Medulla oblongata (tissue), 1 donor: ENCODE measurements around the gene PADI2.

Experiments used
- DNase-seq: peaks from one replicate; pipeline ENCODE4 v3.0.0-alpha.2; 2015; ENCODE audit errors: extremely low spot score

PADI2 gene

DNA sequence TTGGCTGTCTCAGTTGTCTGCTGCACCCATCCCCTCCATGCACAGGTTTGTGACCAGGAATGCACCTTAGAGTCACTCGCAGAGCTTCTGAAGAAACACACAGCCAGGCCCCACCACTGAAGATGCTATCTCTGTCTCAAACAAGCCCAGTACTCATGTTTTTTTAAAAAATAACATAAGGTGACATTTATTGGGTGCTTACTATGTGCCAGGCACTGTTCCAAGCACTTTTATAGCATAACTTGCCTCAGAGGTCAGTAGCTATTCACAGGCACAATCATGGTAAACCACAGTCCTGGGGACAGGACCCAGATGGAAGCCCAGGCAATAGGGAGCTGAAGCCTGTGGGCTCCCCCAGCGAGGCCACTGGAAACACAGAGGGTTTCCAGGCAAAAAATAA, 98.7 kb downstream of the PADI2 start:
- no peak for DNase-seq

DNA sequence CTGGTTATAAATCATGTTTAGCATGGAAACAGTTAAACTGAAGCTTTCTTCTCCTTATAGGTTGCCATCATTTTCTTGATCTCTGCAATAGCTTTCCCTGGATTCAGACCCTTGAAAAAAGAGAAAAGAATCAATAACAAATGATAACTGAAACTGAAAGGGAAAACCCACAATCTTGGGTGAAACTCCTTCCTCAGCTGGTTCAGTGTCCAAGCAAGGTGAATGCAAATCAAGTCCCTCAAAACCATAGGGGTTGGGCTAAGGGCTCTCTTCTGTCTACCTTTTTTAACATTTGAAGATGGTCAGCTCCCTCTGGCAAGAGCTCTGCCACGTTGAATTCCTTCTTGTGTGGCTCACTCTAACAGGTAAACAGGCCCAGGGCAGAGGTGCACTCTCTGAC, 100.4 kb downstream of the PADI2 start:
- no peak for DNase-seq

DNA sequence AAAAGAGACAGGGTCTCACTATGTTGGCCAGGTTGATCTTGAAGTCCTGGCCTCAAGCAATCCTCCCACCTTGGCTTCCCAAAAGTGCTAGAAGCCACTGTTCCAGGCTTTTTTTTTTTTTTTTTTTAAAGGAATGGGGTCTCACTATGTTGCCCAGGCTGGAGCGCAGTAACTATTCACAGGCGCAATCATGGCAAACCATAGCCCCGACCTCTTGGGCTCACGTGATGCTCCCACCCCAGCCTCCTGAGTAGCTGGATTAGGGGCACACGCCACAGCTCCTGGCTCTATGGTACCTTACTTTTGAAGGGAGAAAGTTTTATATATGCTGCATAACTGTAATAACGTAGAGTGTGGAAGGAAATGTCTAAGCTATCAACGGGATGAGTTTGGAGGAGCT, 101.8 kb downstream of the PADI2 start:
- no peak for DNase-seq
